B cell (primary cell): ENCODE results near the gene DNAAF1. TPM values are rescaled to one million over a fixed set of nuclear protein-coding genes. Genes with fewer than 3 reads are reported as not detected.

Experiments used
- ATAC-seq: fragments of 200-7000 bp; cut with Tn5 transposase; one replicate; pipeline ENCODE4 v1.10.0; 2021; ENCODE audit warnings: low read depth, mild to moderate bottlenecking, moderate number of reproducible peaks, moderate library complexity
- CTCF ChIA-PET: fragments of 350-600 bp; sonication (Branson Sonifier 250); formaldehyde crosslinking; loops from one replicate; lab custom pipeline; 2021; ENCODE audit warnings: antibody characterized with exemption, inconsistent platforms; lab: Charles Lee
- POLR2A ChIA-PET: fragments of 350-600 bp; sonication (Branson Sonifier 250); formaldehyde crosslinking; loops from one replicate; lab custom pipeline; 2021; ENCODE audit warnings: antibody characterized with exemption; lab: Charles Lee
- DNase-seq: peaks from one replicate; pipeline ENCODE4 v3.0.0; 2013
- H2AFZ ChIP-seq: 2 replicates; pipeline ENCODE4 v1.6.1; 2012; ENCODE audit warnings: mild to moderate bottlenecking, low read depth, low read length; ENCODE audit not compliant: insufficient read depth, poor library complexity, severe bottlenecking
- H3K27ac ChIP-seq, 2 donors: 1 replicate in 1 of 2; 2 replicates in 1 of 2; pipeline ENCODE4 v1.5.1; 2012 to 2013; ENCODE audit warnings: low read length in 2 of 2, mild to moderate bottlenecking in 2 of 2, moderate library complexity in 1 of 2
- H3K27me3 ChIP-seq, 4 experiments: fragments of 200-600 bp in 1 of 4; sonication (generic) in 1 of 4; replicated peaks in 1 of 4; 1 replicate in 2 of 4; 2 replicates in 2 of 4; pipeline versions ENCODE4 v1.6.1 to v1.7.0; 2013 to 2016; ENCODE audit warnings: low read length in 3 of 4, mild to moderate bottlenecking in 2 of 4, mixed read lengths in 1 of 4, moderate library complexity in 1 of 4; ENCODE audit not compliant: insufficient read depth in 4 of 4, control insufficient read depth in 3 of 4; ENCODE audit errors: control extremely low read depth in 1 of 4
- H3K36me3 ChIP-seq, 2 experiments: replicated peaks in 1 of 2; 1 replicate in 1 of 2; 2 replicates in 1 of 2; pipeline versions ENCODE4 v1.6.1 to v1.7.1; 2013; ENCODE audit warnings: low read length in 1 of 2; ENCODE audit not compliant: insufficient read depth in 2 of 2, control insufficient read depth in 1 of 2; ENCODE audit errors: control extremely low read depth in 1 of 2, extremely low read depth in 1 of 2
- H3K4me1 ChIP-seq, 2 donors: fragments of 200-600 bp in 1 of 2; sonication (generic) in 1 of 2; 1 replicate in 1 of 2; 2 replicates in 1 of 2; pipeline versions ENCODE4 v1.5.1 to v1.6.1; 2013 to 2017; ENCODE audit warnings: low read length in 2 of 2; ENCODE audit not compliant: control insufficient read depth in 2 of 2, insufficient read depth in 2 of 2
- H3K4me2 ChIP-seq: replicated peaks from 2 replicates; pipeline ENCODE3; 2012; ENCODE audit warnings: mild to moderate bottlenecking, low read depth, low read length; ENCODE audit not compliant: poor library complexity, severe bottlenecking
- H3K4me3 ChIP-seq, 5 experiments: fragments of 200-600 bp in 1 of 5; sonication (generic) in 1 of 5; 1 replicate in 3 of 5; 2 replicates in 2 of 5; pipeline versions ENCODE4 v1.5.1 to v1.7.0; 2011 to 2016; ENCODE audit warnings: low read length in 4 of 5, mild to moderate bottlenecking in 4 of 5, low read depth in 2 of 5, control low read depth in 1 of 5, moderate library complexity in 1 of 5; ENCODE audit not compliant: insufficient read depth in 1 of 5; ENCODE audit errors: control extremely low read depth in 1 of 5, extremely low read depth in 1 of 5
- H3K79me2 ChIP-seq: fragments of 200-600 bp; sonication (generic); one replicate; pipeline ENCODE4 v1.6.0; 2016; ENCODE audit warnings: low read length; ENCODE audit not compliant: control insufficient read depth, insufficient read depth
- H3K9ac ChIP-seq: fragments of 200-600 bp; sonication (generic); 2 replicates; pipeline ENCODE4 v1.6.1; 2017; ENCODE audit warnings: mild to moderate bottlenecking, low read length, moderate library complexity
- H3K9me3 ChIP-seq, 3 donors: one replicate each; pipeline versions ENCODE4 v1.6.1 to v1.7.1; 2013; ENCODE audit warnings: low read length in 2 of 3; ENCODE audit not compliant: control insufficient read depth in 2 of 3, insufficient read depth in 1 of 3; ENCODE audit errors: control extremely low read depth in 1 of 3
- H4K20me1 ChIP-seq: 2 replicates; pipeline ENCODE4 v1.6.0; 2012; ENCODE audit warnings: mild to moderate bottlenecking, low read length; ENCODE audit not compliant: insufficient read depth, control insufficient read depth, poor library complexity, severe bottlenecking
- H3K27ac Mint-ChIP-seq: one replicate; pipeline ENCODE4 v1.8.0; 2021; ENCODE audit warnings: mixed read lengths
- H3K27me3 Mint-ChIP-seq: one replicate; pipeline ENCODE4 v1.8.0; 2021; ENCODE audit warnings: mixed read lengths
- H3K4me1 Mint-ChIP-seq: one replicate; pipeline ENCODE4 v1.8.0; 2021; ENCODE audit warnings: mixed read lengths
- H3K4me3 Mint-ChIP-seq: one replicate; pipeline ENCODE4 v1.8.0; 2021; ENCODE audit warnings: mixed read lengths
- H3K9me3 Mint-ChIP-seq: one replicate; pipeline ENCODE4 v1.8.0; 2022; ENCODE audit warnings: mixed read lengths; ENCODE audit not compliant: insufficient read depth
- EZH2 ChIP-seq: IDR thresholded peaks from 2 replicates; pipeline ENCODE4 v1.6.1; 2012; ENCODE audit warnings: borderline replicate concordance, low read depth, mild to moderate bottlenecking, moderate library complexity, low read length; ENCODE audit not compliant: insufficient read depth, poor library complexity, severe bottlenecking
- WGBS: methylation state at CpG from one replicate; pipeline ENCODE4 v1.1.5; 2013; ENCODE audit warnings: missing lambda C conversion rate; ENCODE audit not compliant: insufficient coverage; 5-methylcytosine and 5-hydroxymethylcytosine counted together
- intact Hi-C: fragments of 100-400 bp; cut with micrococcal nuclease; formaldehyde crosslinking; loops from one replicate; pipeline ENCODE4 v1.10.0; 2022
- polyA plus RNA-seq: library from polyadenylated mRNA; depleted of rRNA; stranded (reverse); fragments of >200 nt; gene quantifications from 2 replicates; pipeline ENCODE4 v1.2.3, GENCODE V29; 2012
- total RNA-seq, 2 donors: library from RNA; stranded (reverse); fragments of 120-200 nt in 1 of 2; gene quantifications; 1 replicate in 1 of 2; 2 replicates in 1 of 2; pipeline versions ENCODE4 v1.2.3 to v1.2.4, GENCODE V29; 2013 to 2022
- TF ChIP-seq, protein P1 (sequence below): fragments of 200-600 bp; IDR thresholded peaks from one replicate; pipeline ENCODE4 v1.8.0; 2022; ENCODE audit warnings: antibody characterized with exemption, mild to moderate bottlenecking

DNAAF1 gene
- total and polyA plus RNA-seq, 2 donors (not counting 1 experiment from before 2014, with no cell fraction given): 0.24 to 0.30 TPM

DNA sequence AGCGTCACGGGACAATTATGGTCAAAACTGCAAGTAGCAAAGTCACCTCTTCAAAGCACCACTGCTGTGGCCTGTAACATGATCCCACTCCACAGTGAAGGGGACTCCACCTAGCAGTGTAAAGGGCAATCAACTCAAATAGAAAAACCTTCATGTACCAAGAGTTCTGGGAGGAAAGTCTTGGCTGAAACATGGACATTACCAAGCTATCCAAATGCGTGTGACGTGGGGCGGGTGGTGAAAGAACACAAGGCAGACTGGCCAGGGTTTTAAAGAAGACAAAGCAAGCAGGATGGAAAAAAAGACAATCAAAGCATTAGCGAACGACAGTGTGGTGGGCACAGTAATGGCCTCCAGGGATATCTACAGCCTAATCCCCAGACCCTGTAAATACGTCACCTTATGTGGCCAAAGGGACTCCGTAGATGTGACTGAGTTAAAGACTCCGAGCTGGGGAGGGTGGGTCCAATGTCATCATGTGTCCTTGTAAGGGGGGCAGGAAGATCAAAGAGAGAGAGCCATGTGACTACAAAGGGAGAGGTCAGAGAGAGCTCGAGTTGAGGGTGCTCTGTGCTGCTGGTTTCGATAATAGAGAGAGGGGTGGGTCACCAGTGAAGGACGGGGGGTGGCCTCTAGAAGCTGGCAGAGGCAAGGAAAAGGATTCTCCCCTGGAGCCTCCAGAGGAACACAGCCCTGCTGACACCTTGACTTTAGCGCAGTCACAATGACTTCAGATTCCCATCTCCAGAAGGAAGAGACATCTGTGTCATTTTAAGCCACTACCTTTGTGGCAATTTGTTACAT is 6.1 kb upstream of the DNAAF1 start:
- no peak for ATAC-seq
- no peak overlapping the region for H3K4me2 ChIP-seq

More for the DNA sequence above, 6.1 kb upstream of the DNAAF1 start:
- Histone ChIP-seq H2AFZ (no peak overlapping the region), H3K4me1 (peaks cover 1 to 4% of the 10 kb centered on the region in 2 donors), H3K27ac (no peak overlapping the region), H3K79me2 (peaks cover 90% of the 10 kb centered on the region), H3K27me3 (no peaks in the 10 kb centered on the region), H3K4me3 (no peak overlapping the region), H4K20me1 (peaks cover 21% of the 10 kb centered on the region), H3K36me3 (no peaks in the 10 kb centered on the region), H3K9ac (no peak overlapping the region), H3K9me3 (no peaks in the 10 kb centered on the region)
- Mint-ChIP-seq H3K27me3 (no peaks in the 10 kb centered on the region), H3K9me3 (no peaks in the 10 kb centered on the region), H3K27ac (no peak overlapping the region), H3K4me3 (no peak overlapping the region), H3K4me1 (peaks cover 9% of the 10 kb centered on the region)
- TF ChIP-seq, protein P1, sequence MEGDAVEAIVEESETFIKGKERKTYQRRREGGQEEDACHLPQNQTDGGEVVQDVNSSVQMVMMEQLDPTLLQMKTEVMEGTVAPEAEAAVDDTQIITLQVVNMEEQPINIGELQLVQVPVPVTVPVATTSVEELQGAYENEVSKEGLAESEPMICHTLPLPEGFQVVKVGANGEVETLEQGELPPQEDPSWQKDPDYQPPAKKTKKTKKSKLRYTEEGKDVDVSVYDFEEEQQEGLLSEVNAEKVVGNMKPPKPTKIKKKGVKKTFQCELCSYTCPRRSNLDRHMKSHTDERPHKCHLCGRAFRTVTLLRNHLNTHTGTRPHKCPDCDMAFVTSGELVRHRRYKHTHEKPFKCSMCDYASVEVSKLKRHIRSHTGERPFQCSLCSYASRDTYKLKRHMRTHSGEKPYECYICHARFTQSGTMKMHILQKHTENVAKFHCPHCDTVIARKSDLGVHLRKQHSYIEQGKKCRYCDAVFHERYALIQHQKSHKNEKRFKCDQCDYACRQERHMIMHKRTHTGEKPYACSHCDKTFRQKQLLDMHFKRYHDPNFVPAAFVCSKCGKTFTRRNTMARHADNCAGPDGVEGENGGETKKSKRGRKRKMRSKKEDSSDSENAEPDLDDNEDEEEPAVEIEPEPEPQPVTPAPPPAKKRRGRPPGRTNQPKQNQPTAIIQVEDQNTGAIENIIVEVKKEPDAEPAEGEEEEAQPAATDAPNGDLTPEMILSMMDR: no peak
- no peak for TF ChIP-seq EZH2
- DNase-seq: no peak
- 93% methylated on average over 7 of the region's 14 CpGs for WGBS
- POLR2A ChIA-PET: no interaction called here
- intact Hi-C loops: no loop called here
- CTCF ChIA-PET: interaction anchor here (0.6 to 1.5 kb wide), 2 partner anchors 21 to 23 kb away, joined by 3 to 7 read pairs; partner anchors contain the start of gene MBTPS1
